Measurements from ENCODE around the gene FBXW12.

DNA sequence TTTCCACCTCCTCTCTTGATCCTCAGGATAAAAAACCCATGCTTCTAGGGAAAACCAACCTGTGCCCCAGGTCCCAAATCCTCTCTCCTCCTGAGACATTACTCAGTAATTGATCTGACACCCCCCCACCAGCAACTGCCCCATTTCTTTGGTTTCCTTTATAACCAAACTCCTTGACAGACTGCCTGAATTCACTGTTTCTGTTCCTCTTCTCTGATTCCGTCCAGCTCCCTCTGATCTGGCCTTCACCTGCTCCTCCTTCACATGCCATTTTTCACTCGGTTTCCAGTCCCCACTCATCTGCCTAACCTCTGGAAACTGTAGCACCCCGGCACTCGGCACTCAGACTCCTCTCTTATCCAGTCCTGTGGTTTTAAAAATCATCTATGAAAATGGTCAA is 65.8 kb downstream of the FBXW12 start:
- TF ChIP-seq, protein P1, sequence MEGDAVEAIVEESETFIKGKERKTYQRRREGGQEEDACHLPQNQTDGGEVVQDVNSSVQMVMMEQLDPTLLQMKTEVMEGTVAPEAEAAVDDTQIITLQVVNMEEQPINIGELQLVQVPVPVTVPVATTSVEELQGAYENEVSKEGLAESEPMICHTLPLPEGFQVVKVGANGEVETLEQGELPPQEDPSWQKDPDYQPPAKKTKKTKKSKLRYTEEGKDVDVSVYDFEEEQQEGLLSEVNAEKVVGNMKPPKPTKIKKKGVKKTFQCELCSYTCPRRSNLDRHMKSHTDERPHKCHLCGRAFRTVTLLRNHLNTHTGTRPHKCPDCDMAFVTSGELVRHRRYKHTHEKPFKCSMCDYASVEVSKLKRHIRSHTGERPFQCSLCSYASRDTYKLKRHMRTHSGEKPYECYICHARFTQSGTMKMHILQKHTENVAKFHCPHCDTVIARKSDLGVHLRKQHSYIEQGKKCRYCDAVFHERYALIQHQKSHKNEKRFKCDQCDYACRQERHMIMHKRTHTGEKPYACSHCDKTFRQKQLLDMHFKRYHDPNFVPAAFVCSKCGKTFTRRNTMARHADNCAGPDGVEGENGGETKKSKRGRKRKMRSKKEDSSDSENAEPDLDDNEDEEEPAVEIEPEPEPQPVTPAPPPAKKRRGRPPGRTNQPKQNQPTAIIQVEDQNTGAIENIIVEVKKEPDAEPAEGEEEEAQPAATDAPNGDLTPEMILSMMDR (IDR thresholded peaks at IDR 0.05; ENCODE audit: poor library complexity), result no peak
- TF ChIP-seq EZH2 (IDR thresholded peaks at IDR 0.05; ENCODE audit: borderline replicate concordance) (no peak), EZH2phosphoT487 (IDR thresholded peaks at IDR 0.05; ENCODE audit: low read depth, severe bottlenecking, unreplicated experiment) (no peak)
